ENCODE measurements around the gene MFNG.

Gene MFNG

GRCh38 chr22:37443977-37444376, 42.2 kb downstream of the MFNG start:
- DNase-seq, result no peak

- DNase-seq, result no peak
Observed at GRCh38 chr22:37443086-37443485, 43.1 kb downstream of the MFNG start.

GRCh38 chr22:37442537-37442936, 43.6 kb downstream of the MFNG start:
- no peak for DNase-seq

GRCh38 chr22:37442135-37442534, 44.0 kb downstream of the MFNG start:
- DNase-seq, result no peak

- DNase-seq, result no peak
Observed at GRCh38 chr22:37440875-37441274, 45.3 kb downstream of the MFNG start.

GRCh38 chr22:37439347-37439746, 46.8 kb downstream of the MFNG start:
- no peak for DNase-seq

GRCh38 chr22:37435970-37436603, 50.1 kb downstream of the MFNG start:
- no peak for DNase-seq

GRCh38 chr22:37433786-37434185, 52.4 kb downstream of the MFNG start:
- no peak for DNase-seq

- no peak for DNase-seq
Observed at GRCh38 chr22:37432708-37433054, 53.5 kb downstream of the MFNG start.

- DNase-seq, result no peak
Observed at GRCh38 chr22:37431801-37432707, 54.1 kb downstream of the MFNG start.

GRCh38 chr22:37431366-37431765, 54.8 kb downstream of the MFNG start:
- DNase-seq, result no peak

- DNase-seq, result no peak
Observed at GRCh38 chr22:37430941-37431340, 55.2 kb downstream of the MFNG start.

- no peak for DNase-seq
Observed at GRCh38 chr22:37428649-37429586, 57.3 kb downstream of the MFNG start.

- no peak for DNase-seq
Observed at GRCh38 chr22:37427711-37428635, 58.2 kb downstream of the MFNG start.

- no peak for DNase-seq
Observed at GRCh38 chr22:37427135-37427710, 59.0 kb downstream of the MFNG start, which contains the start of gene ELFN2. ELFN2 (minus strand) TSS chr22:37427479; CDS start chr22:37375534, 51,945 bp downstream.

- DNase-seq, result no peak
Observed at GRCh38 chr22:37426706-37427134, 59.5 kb downstream of the MFNG start.

GRCh38 chr22:37425800-37426705, 60.1 kb downstream of the MFNG start:
- no peak for DNase-seq

- DNase-seq, result no peak
Observed at GRCh38 chr22:37425369-37425768, 60.8 kb downstream of the MFNG start.

GRCh38 chr22:37423283-37423682, 62.9 kb downstream of the MFNG start:
- no peak for DNase-seq

- DNase-seq, result no peak
Observed at GRCh38 chr22:37421468-37421877, 64.7 kb downstream of the MFNG start.

Data from NCI-H510A (cell line).